Stimulated activated effector memory CD8-positive, alpha-beta T cell treated with anti-CD3 and anti-CD28 coated beads, Interleukin-12 subunit alpha, Interleukin-12 subunit beta, amount 100 ng/mL, for 72 hours (primary cell): Measurements from ENCODE around the gene CCN5.

ENCODE experiments used
- ATAC-seq: fragments of 150-1000 bp; cut with Tn5 transposase; 2 replicates; pipeline ENCODE4 v1.10.0; 2021
- DNase-seq, 2 donors: peaks; one replicate each; pipeline ENCODE4 v3.0.0; 2021 to 2022; ENCODE audit warnings: low spot score in 2 of 2
- H3K27ac Mint-ChIP-seq: one replicate; pipeline ENCODE4 v1.8.0; 2022; ENCODE audit warnings: mild to moderate bottlenecking, mixed read lengths
- H3K36me3 Mint-ChIP-seq: one replicate; pipeline ENCODE4 v1.8.0; 2022; ENCODE audit warnings: mild to moderate bottlenecking, mixed read lengths
- H3K4me1 Mint-ChIP-seq: one replicate; pipeline ENCODE4 v1.8.0; 2022; ENCODE audit warnings: mixed read lengths
- H3K4me3 Mint-ChIP-seq: one replicate; pipeline ENCODE4 v1.8.0; 2022; ENCODE audit warnings: mild to moderate bottlenecking, mixed read lengths
- H3K9me3 Mint-ChIP-seq: one replicate; pipeline ENCODE4 v1.8.0; 2022; ENCODE audit warnings: mixed read lengths

Gene CCN5

GRCh38 chr20:44720621-44720996 lies 5.4 kb downstream of the CCN5 start:
- H3K9me3 Mint-ChIP-seq, result no peaks in the 10 kb centered on the region
- DNase-seq (no peak), ATAC-seq (no peak)
- H3K4me3 Mint-ChIP-seq, result no peak overlapping the region
- H3K27ac Mint-ChIP-seq, result no peak overlapping the region
- no peaks in the 10 kb centered on the region for H3K36me3 Mint-ChIP-seq
- no peaks in the 10 kb centered on the region for H3K4me1 Mint-ChIP-seq

GRCh38 chr20:44720997-44721784 lies 6.0 kb downstream of the CCN5 start:
- Mint-ChIP-seq H3K36me3 (no peaks in the 10 kb centered on the region), H3K4me1 (no peaks in the 10 kb centered on the region), H3K4me3 (no peak overlapping the region), H3K27ac (no peak overlapping the region), H3K9me3 (no peaks in the 10 kb centered on the region)
- ATAC-seq (no peak), DNase-seq (no peak)

GRCh38 chr20:44721785-44722054 lies 6.6 kb downstream of the CCN5 start:
- Mint-ChIP-seq H3K9me3 (no peaks in the 10 kb centered on the region), H3K4me1 (no peaks in the 10 kb centered on the region), H3K36me3 (no peaks in the 10 kb centered on the region), H3K27ac (no peak overlapping the region), H3K4me3 (no peak overlapping the region)
- DNase-seq, result no peak
- no peak for ATAC-seq

GRCh38 chr20:44722990-44723389 lies 7.8 kb downstream of the CCN5 start:
- ATAC-seq (no peak), DNase-seq (no peak)
- Mint-ChIP-seq H3K9me3 (no peaks in the 10 kb centered on the region), H3K4me3 (no peak overlapping the region), H3K36me3 (no peaks in the 10 kb centered on the region), H3K4me1 (no peaks in the 10 kb centered on the region), H3K27ac (peak overlapping the region; percentile 63)

GRCh38 chr20:44723391-44723790 lies 8.2 kb downstream of the CCN5 start:
- no peaks in the 10 kb centered on the region for H3K36me3 Mint-ChIP-seq
- no peaks in the 10 kb centered on the region for H3K4me1 Mint-ChIP-seq
- ATAC-seq, result no peak
- no peak overlapping the region for H3K4me3 Mint-ChIP-seq
- H3K27ac Mint-ChIP-seq, result no peak overlapping the region
- H3K9me3 Mint-ChIP-seq, result no peaks in the 10 kb centered on the region
- DNase-seq, result no peak

- Mint-ChIP-seq H3K27ac (no peak overlapping the region), H3K4me1 (no peaks in the 10 kb centered on the region), H3K36me3 (no peaks in the 10 kb centered on the region), H3K4me3 (no peak overlapping the region), H3K9me3 (no peaks in the 10 kb centered on the region)
- no peak for DNase-seq
- ATAC-seq, result no peak
Observed at GRCh38 chr20:44723798-44724362, 8.7 kb downstream of the CCN5 start.

DNA sequence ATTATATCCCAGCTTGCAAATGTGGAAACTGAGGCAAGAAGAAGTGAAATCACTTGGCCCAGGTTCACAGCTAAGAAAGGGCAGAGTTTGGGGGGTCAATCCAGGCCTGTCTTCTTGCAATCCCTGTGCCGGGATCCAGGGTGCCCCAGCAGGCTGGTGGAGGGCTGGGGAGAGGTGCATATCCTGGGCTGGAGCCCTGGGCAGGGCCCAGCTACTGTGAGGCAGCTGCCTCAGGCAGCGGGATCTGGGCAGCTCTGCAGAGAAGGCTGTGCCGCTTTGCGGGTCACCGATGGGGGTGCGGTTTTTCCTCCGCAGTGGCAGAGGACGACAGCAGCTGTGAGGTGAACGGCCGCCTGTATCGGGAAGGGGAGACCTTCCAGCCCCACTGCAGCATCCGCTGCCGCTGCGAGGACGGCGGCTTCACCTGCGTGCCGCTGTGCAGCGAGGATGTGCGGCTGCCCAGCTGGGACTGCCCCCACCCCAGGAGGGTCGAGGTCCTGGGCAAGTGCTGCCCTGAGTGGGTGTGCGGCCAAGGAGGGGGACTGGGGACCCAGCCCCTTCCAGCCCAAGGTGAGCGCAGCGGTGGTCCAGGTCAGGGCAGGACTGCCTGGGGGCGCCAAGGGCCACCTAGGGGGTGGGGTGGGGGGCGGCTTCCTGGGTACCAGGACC lies 9.4 kb downstream of the CCN5 start:
- Mint-ChIP-seq H3K4me1 (no peaks in the 10 kb centered on the region), H3K36me3 (no peaks in the 10 kb centered on the region), H3K4me3 (no peak overlapping the region), H3K27ac (no peak overlapping the region), H3K9me3 (no peaks in the 10 kb centered on the region)
- ATAC-seq (no peak), DNase-seq (no peak)

DNA sequence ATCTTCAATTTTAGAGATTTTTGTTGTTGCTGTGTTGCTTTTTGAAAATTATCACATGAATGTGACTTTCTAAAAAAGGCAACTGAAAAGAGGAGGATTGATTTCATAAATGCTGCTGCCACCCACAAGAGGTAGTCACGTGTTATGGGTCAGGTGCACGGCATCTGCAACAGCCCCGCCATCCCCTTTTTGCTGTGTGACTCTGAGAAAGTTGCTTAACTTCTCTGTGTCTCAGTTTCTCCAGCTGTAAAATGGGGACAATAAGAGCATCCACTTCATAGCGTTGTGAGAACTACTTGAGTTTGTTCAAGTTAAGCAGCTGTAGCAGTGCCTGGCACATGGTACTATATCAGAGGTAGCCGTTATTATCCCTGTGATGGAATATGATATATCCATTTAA lies 10.7 kb downstream of the CCN5 start:
- DNase-seq (no peak), ATAC-seq (no peak)
- Mint-ChIP-seq H3K27ac (no peak overlapping the region), H3K9me3 (no peaks in the 10 kb centered on the region), H3K36me3 (no peaks in the 10 kb centered on the region), H3K4me3 (no peak overlapping the region), H3K4me1 (no peaks in the 10 kb centered on the region)

GRCh38 chr20:44727039-44727438 lies 11.9 kb downstream of the CCN5 start:
- DNase-seq (no peak), ATAC-seq (no peak)
- H3K36me3 Mint-ChIP-seq, result no peaks in the 10 kb centered on the region
- H3K4me1 Mint-ChIP-seq, result no peaks in the 10 kb centered on the region
- H3K9me3 Mint-ChIP-seq, result no peaks in the 10 kb centered on the region
- H3K27ac Mint-ChIP-seq, result no peak overlapping the region
- H3K4me3 Mint-ChIP-seq, result no peak overlapping the region

DNA sequence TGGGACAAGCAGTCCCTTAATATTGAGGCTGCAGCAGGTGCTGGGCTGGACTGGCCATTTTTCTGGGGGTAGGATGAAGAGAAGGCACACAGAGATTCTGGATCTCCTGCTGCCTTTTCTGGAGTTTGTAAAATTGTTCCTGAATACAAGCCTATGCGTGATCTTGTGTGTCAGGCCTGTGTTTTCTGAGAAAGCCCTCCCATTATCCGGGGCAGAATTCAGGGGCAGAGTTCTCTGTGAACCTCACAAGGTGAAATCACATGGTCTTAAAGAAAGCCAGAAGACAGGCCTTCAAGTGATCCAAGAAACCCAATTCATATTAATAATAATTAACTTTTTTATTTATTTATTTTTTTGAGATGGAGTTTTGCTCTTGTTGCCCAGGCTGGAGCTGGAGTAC lies 12.5 kb downstream of the CCN5 start:
- DNase-seq (no peak), ATAC-seq (no peak)
- Mint-ChIP-seq H3K36me3 (no peaks in the 10 kb centered on the region), H3K27ac (no peak overlapping the region), H3K4me3 (no peak overlapping the region), H3K4me1 (no peaks in the 10 kb centered on the region), H3K9me3 (no peaks in the 10 kb centered on the region)

- DNase-seq, result no peak
- Mint-ChIP-seq H3K36me3 (no peaks in the 10 kb centered on the region), H3K4me1 (peaks cover 7% of the 10 kb centered on the region), H3K27ac (no peak overlapping the region), H3K4me3 (no peak overlapping the region), H3K9me3 (no peaks in the 10 kb centered on the region)
- ATAC-seq, result no peak
Observed at GRCh38 chr20:44728801-44729443, 13.8 kb downstream of the CCN5 start.

- DNase-seq (no peak), ATAC-seq (no peak)
- Mint-ChIP-seq H3K36me3 (no peaks in the 10 kb centered on the region), H3K27ac (no peak overlapping the region), H3K4me1 (peaks cover 7% of the 10 kb centered on the region), H3K4me3 (no peak overlapping the region), H3K9me3 (no peaks in the 10 kb centered on the region)
Observed at GRCh38 chr20:44730441-44730840, 15.3 kb downstream of the CCN5 start.

GRCh38 chr20:44731657-44732056 lies 16.5 kb downstream of the CCN5 start:
- Mint-ChIP-seq H3K36me3 (no peaks in the 10 kb centered on the region), H3K27ac (no peak overlapping the region), H3K4me1 (peaks cover 15% of the 10 kb centered on the region), H3K9me3 (peaks cover 3% of the 10 kb centered on the region), H3K4me3 (no peak overlapping the region)
- DNase-seq, result no peak
- no peak for ATAC-seq

- no peak for ATAC-seq
- peaks cover 3% of the 10 kb centered on the region for H3K9me3 Mint-ChIP-seq
- H3K36me3 Mint-ChIP-seq, result no peaks in the 10 kb centered on the region
- H3K4me3 Mint-ChIP-seq, result no peak overlapping the region
- H3K4me1 Mint-ChIP-seq, result peaks cover 19% of the 10 kb centered on the region
- H3K27ac Mint-ChIP-seq, result no peak overlapping the region
- DNase-seq, result no peak
Observed at GRCh38 chr20:44732327-44732726, 17.2 kb downstream of the CCN5 start.

DNA sequence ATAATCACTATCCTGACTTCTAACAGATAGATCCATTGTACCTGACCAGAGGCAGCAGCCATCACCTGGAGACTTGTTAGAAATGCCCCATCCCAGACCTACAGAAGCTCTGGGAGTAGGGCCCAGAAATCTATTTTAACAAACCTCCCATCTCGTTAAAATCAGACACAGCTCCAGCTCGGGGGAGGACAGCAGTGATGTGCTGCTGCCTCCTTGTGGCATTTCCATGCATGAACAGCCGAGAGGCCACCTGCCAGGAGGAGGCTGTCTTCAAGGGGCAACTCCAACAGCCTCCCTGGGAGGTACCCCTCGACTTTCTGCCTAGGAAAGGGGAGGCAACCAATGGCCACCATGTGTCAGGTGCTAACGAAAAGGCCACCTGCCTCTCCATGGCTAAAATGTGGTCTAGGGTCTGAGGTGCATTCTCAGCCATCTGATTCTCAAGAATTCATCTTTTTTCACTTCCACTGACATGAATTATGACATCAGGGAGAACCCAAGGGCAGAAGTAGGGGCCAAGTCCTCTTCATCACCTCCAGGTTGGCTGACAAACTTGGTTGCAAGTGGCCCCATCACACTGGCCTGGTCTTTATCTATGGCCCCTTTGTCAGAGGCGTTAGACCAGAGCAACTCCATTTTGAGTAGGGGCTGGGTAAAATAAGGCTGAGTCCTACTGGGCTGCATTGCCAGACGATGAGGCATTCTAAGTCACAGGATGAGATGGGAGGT lies 18.3 kb downstream of the CCN5 start:
- peaks cover 19% of the 10 kb centered on the region for H3K4me1 Mint-ChIP-seq
- ATAC-seq, result peak; percentile 76
- H3K4me3 Mint-ChIP-seq, result no peak overlapping the region
- H3K36me3 Mint-ChIP-seq, result no peaks in the 10 kb centered on the region
- no peak overlapping the region for H3K27ac Mint-ChIP-seq
- H3K9me3 Mint-ChIP-seq, result peaks cover 3% of the 10 kb centered on the region
- DNase-seq, result peak; percentile 29 to 75
